SK-N-SH (cell line): ENCODE results near the gene CHFR. TPM values are rescaled to one million over a fixed set of nuclear protein-coding genes. Genes with fewer than 3 reads are reported as not detected.
"Not testable (repeated sequence)": the region's sequence is repeated elsewhere in the genome, so short reads cannot be mapped to it uniquely, and the experiment has no call there.

Experiments used
- CTCF ChIA-PET: fragments of 300-600, 350-600 bp; formaldehyde crosslinking; extraction: SDS; loops from one replicate; lab custom pipeline; 2021; lab: Yijun Ruan, JAX
- POLR2A ChIA-PET: fragments of 350-600 bp; sonication (Branson Sonifier 250); formaldehyde crosslinking; extraction: SDS; loops from one replicate; lab custom pipeline; 2020; ENCODE audit warnings: antibody characterized with exemption, inconsistent platforms; lab: Yijun Ruan, JAX
- DNase-seq: peaks from one replicate; pipeline ENCODE4 v3.0.0; 2012
- H2AFZ ChIP-seq: fragments of 200-600 bp; sonication (generic); 2 replicates; pipeline ENCODE4 v1.8.1; 2016; ENCODE audit warnings: antibody characterized with exemption, mild to moderate bottlenecking, low read depth
- H3F3A ChIP-seq: fragments of 200-600 bp; sonication (generic); replicated peaks from 2 replicates; pipeline ENCODE3; 2016; ENCODE audit warnings: antibody characterized with exemption, mild to moderate bottlenecking; ENCODE audit not compliant: insufficient read depth
- H3K27ac ChIP-seq, 2 experiments: fragments of 200-500 bp in 1 of 2; fragments of 200-600 bp in 1 of 2; sonication (Bioruptor generic) in 1 of 2; sonication (generic), shearing (Covaris generic) in 1 of 2; 2 replicates each; pipeline versions ENCODE4 v1.5.1 to v1.6.1; 2014 to 2016; ENCODE audit warnings: low read depth in 2 of 2, inconsistent platforms in 1 of 2, low read length in 1 of 2, mild to moderate bottlenecking in 1 of 2, mixed read lengths in 1 of 2
- H3K27me3 ChIP-seq: fragments of 200-600 bp; sonication (generic), shearing (Covaris generic); 2 replicates; pipeline ENCODE4 v1.6.1; 2016; ENCODE audit warnings: mixed run types; ENCODE audit not compliant: insufficient read depth
- H3K36me3 ChIP-seq, 2 experiments: fragments of 200-500 bp in 1 of 2; fragments of 200-600 bp in 1 of 2; sonication (Bioruptor generic) in 1 of 2; sonication (generic) in 1 of 2; replicated peaks in 1 of 2; 2 replicates each; pipeline versions ENCODE3 to v1.5.1; 2014 to 2016; ENCODE audit warnings: low read length in 1 of 2, mild to moderate bottlenecking in 1 of 2; ENCODE audit not compliant: insufficient read depth in 2 of 2, control insufficient read depth in 1 of 2
- H3K4me1 ChIP-seq, 2 experiments: fragments of 200-500 bp in 1 of 2; fragments of 200-600 bp in 1 of 2; sonication (Bioruptor generic) in 1 of 2; sonication (generic), shearing (Covaris generic) in 1 of 2; 2 replicates each; pipeline versions ENCODE4 v1.5.1 to v1.6.1; 2014 to 2016; ENCODE audit warnings: low read depth in 1 of 2, low read length in 1 of 2, mixed run types in 1 of 2; ENCODE audit not compliant: insufficient read depth in 2 of 2, control insufficient read depth in 1 of 2
- H3K4me2 ChIP-seq: fragments of 200-600 bp; sonication (generic), shearing (Covaris generic); 2 replicates; pipeline ENCODE4 v1.6.1; 2017; ENCODE audit warnings: mixed run types
- H3K4me3 ChIP-seq, 2 experiments: fragments of 200-500 bp in 1 of 2; fragments of 200-600 bp in 1 of 2; sonication (Bioruptor generic) in 1 of 2; sonication (generic), shearing (Covaris generic) in 1 of 2; 2 replicates each; pipeline versions ENCODE4 v1.5.1 to v1.8.1; 2014 to 2016; ENCODE audit warnings: low read depth in 2 of 2, inconsistent platforms in 1 of 2, low read length in 1 of 2, mild to moderate bottlenecking in 1 of 2, mixed read lengths in 1 of 2, moderate library complexity in 1 of 2
- H3K79me2 ChIP-seq: fragments of 200-600 bp; sonication (generic); 2 replicates; pipeline ENCODE4 v1.8.1; 2017; ENCODE audit warnings: mild to moderate bottlenecking; ENCODE audit not compliant: insufficient read depth
- H3K9ac ChIP-seq: fragments of 200-600 bp; sonication (generic); 2 replicates; pipeline ENCODE4 v1.6.1; 2017; ENCODE audit warnings: mixed run types
- H3K9me2 ChIP-seq: fragments of 200-600 bp; sonication (generic); 2 replicates; pipeline ENCODE4 v1.6.1; 2017; ENCODE audit warnings: mixed run types
- H3K9me3 ChIP-seq: fragments of 200-600 bp; sonication (generic); 2 replicates; pipeline ENCODE4 v1.6.1; 2017; ENCODE audit warnings: mixed run types, mild to moderate bottlenecking, moderate library complexity
- H4K20me1 ChIP-seq: fragments of 200-600 bp; sonication (generic); 2 replicates; pipeline ENCODE4 v1.6.1; 2017; ENCODE audit warnings: mild to moderate bottlenecking, mixed run types; ENCODE audit not compliant: insufficient read depth
- CHD2 ChIP-seq: fragments of 150-350 bp; IDR thresholded peaks from 2 replicates; pipeline ENCODE4 v1.6.1; 2018; ENCODE audit warnings: low read length; ENCODE audit not compliant: partially characterized antibody
- CTCF ChIP-seq: fragments of 200-600 bp; sonication (generic); IDR thresholded peaks from 2 replicates; pipeline ENCODE4 v1.6.1; 2017; ENCODE audit warnings: antibody characterized with exemption, mild to moderate bottlenecking, moderate library complexity
- EP300 ChIP-seq, 2 experiments: IDR thresholded peaks; 2 replicates each; pipeline versions ENCODE4 v1.4.0 to v1.6.1; 2012; ENCODE audit warnings: borderline replicate concordance in 1 of 2, low read depth in 1 of 2, low read length in 1 of 2
- FOXJ3 ChIP-seq: sonication (generic); formaldehyde crosslinking; IDR thresholded peaks from 2 replicates; pipeline ENCODE4 v1.5.1; 2020; ENCODE audit warnings: mild to moderate bottlenecking, missing genetic modification reagents
- IRF3 ChIP-seq: fragments of 150-350 bp; IDR thresholded peaks from 2 replicates; pipeline ENCODE4 v1.6.1; 2016; ENCODE audit warnings: mild to moderate bottlenecking, low read depth, low read length
- MAX ChIP-seq: IDR thresholded peaks from 2 replicates; pipeline ENCODE4 v1.4.0; 2012; ENCODE audit warnings: low read depth
- MEF2A ChIP-seq: IDR thresholded peaks from 2 replicates; pipeline ENCODE4 v1.4.0; 2012; ENCODE audit warnings: low read depth, borderline replicate concordance
- MXI1 ChIP-seq: IDR thresholded peaks from 2 replicates; pipeline ENCODE4 v1.6.1; 2012; ENCODE audit warnings: mild to moderate bottlenecking, low read depth, low read length, improper control_type of control experiment
- NFIC ChIP-seq: IDR thresholded peaks from 2 replicates; pipeline ENCODE4 v1.4.0; 2012; ENCODE audit warnings: borderline replicate concordance
- NRF1 ChIP-seq: IDR thresholded peaks from 2 replicates; pipeline ENCODE4 v1.6.1; 2012; ENCODE audit warnings: low read depth, mild to moderate bottlenecking, low read length
- RCOR1 ChIP-seq: fragments of 150-350 bp; IDR thresholded peaks from 2 replicates; pipeline ENCODE4 v1.6.1; 2017; ENCODE audit warnings: antibody characterized with exemption, low read length
- RFX5 ChIP-seq: IDR thresholded peaks from 2 replicates; pipeline ENCODE4 v1.6.1; 2012; ENCODE audit warnings: mild to moderate bottlenecking, improper control_type of control experiment, low read length
- RXRA ChIP-seq: IDR thresholded peaks from 2 replicates; pipeline ENCODE4 v1.4.0; 2012; ENCODE audit warnings: low read depth, mild to moderate bottlenecking, borderline replicate concordance
- TCF12 ChIP-seq: IDR thresholded peaks from 2 replicates; pipeline ENCODE4 v1.4.0; 2012
- TEAD4 ChIP-seq: IDR thresholded peaks from 2 replicates; pipeline ENCODE4 v1.4.0; 2012; ENCODE audit warnings: mild to moderate bottlenecking, borderline replicate concordance; ENCODE audit not compliant: insufficient read depth
- whole genome bisulfite sequencing: methylation state at CpG from one replicate; pipeline ENCODE4 v1.1.6; 2017; ENCODE audit warnings: low lambda C conversion rate; 5-methylcytosine and 5-hydroxymethylcytosine counted together
- polyA plus RNA-seq, 3 experiments: library from polyadenylated mRNA; depleted of rRNA; stranded (reverse); fragments of >200 nt; gene quantifications; 2 replicates each; pipeline ENCODE4 v1.2.3, GENCODE V29; 2012

Gene CHFR
- polyA plus RNA-seq, 1 of the 3 experiments (the other 2 are of a cell fraction), result 31.6 TPM

GRCh38 chr12:132844681-132845080 lies 42.7 kb downstream of the CHFR start:
- H3K79me2 ChIP-seq, H3K27me3 ChIP-seq, CTCF ChIA-PET, H3K9me3 ChIP-seq, H3K9ac ChIP-seq, H3K27ac ChIP-seq, POLR2A ChIA-PET, H3K4me2 ChIP-seq, H4K20me1 ChIP-seq, H3K4me3 ChIP-seq, H3K9me2 ChIP-seq, H3K4me1 ChIP-seq, DNase-seq, H3F3A ChIP-seq, H2AFZ ChIP-seq: not testable (repeated sequence)
- 93% methylated on average over 11 of the region's 11 CpGs for WGBS
- H3K36me3 ChIP-seq, result peaks cover 45 to 54% of the 10 kb centered on the region in 2 experiments

GRCh38 chr12:132842449-132843045 lies 44.9 kb downstream of the CHFR start:
- 98% methylated on average over 21 of the region's 21 CpGs for WGBS
- no peaks in the 10 kb centered on the region for H4K20me1 ChIP-seq
- peaks cover 41 to 52% of the 10 kb centered on the region in 2 experiments for H3K36me3 ChIP-seq
- H3K79me2 ChIP-seq, result no peaks in the 10 kb centered on the region
- CTCF ChIA-PET, result no interaction called here
- H3K4me1 ChIP-seq, result no peaks in the 10 kb centered on the region
- no peak for TF ChIP-seq RFX5
- no peak for TF ChIP-seq RCOR1
- no peak overlapping the region for H3K4me2 ChIP-seq
- H3K27ac ChIP-seq, result no peak overlapping the region
- H3K9me3 ChIP-seq, result no peaks in the 10 kb centered on the region
- DNase-seq, result no peak
- no peaks in the 10 kb centered on the region for H3F3A ChIP-seq
- POLR2A ChIA-PET, result no interaction called here
- no peak overlapping the region for H3K9ac ChIP-seq
- no peaks in the 10 kb centered on the region for H3K27me3 ChIP-seq
- no peaks in the 10 kb centered on the region for H3K9me2 ChIP-seq
- no peak overlapping the region for H2AFZ ChIP-seq
- H3K4me3 ChIP-seq, result no peak overlapping the region

- WGBS, result 97% methylated on average over 15 of the region's 15 CpGs
- no peak for DNase-seq
- no peaks in the 10 kb centered on the region for H3K27me3 ChIP-seq
- H2AFZ ChIP-seq, result no peak overlapping the region
- no peak overlapping the region for H3K4me3 ChIP-seq
- H3K4me1 ChIP-seq, result no peaks in the 10 kb centered on the region
- no peaks in the 10 kb centered on the region for H3K9me2 ChIP-seq
- no peaks in the 10 kb centered on the region for H3F3A ChIP-seq
- no peak overlapping the region for H3K4me2 ChIP-seq
- ChIA-PET CTCF (no interaction called here), POLR2A (no interaction called here)
- H4K20me1 ChIP-seq, result no peaks in the 10 kb centered on the region
- no peaks in the 10 kb centered on the region for H3K9me3 ChIP-seq
- H3K27ac ChIP-seq, result no peak overlapping the region
- H3K36me3 ChIP-seq, result peaks cover 31 to 46% of the 10 kb centered on the region in 2 experiments
- H3K79me2 ChIP-seq, result no peaks in the 10 kb centered on the region
- no peak overlapping the region for H3K9ac ChIP-seq
- no peak for TF ChIP-seq TCF12
- no peak for TF ChIP-seq NFIC
- TF ChIP-seq RXRA, result no peak
- no peak for TF ChIP-seq MXI1
- TF ChIP-seq FOXJ3, result no peak
- no peak for TF ChIP-seq CTCF
- no peak for TF ChIP-seq CHD2
- no peak for TF ChIP-seq MEF2A
- TF ChIP-seq TEAD4, result no peak
- no peak for TF ChIP-seq EP300 (IDR thresholded peaks at IDR 0.05; ENCODE audit: borderline replicate concordance in 1 of 2, low read depth in 1 of 2, low read length in 1 of 2)
- TF ChIP-seq MAX, result no peak
- no peak for TF ChIP-seq IRF3
- no peak for TF ChIP-seq NRF1
- TF ChIP-seq, all 33 proteins: peak for 0
Measured at GRCh38 chr12:132841151-132841550, 46.3 kb downstream of the CHFR start.
